Measurements from ENCODE around the gene TMTC3.

- TF ChIP-seq, protein P1, sequence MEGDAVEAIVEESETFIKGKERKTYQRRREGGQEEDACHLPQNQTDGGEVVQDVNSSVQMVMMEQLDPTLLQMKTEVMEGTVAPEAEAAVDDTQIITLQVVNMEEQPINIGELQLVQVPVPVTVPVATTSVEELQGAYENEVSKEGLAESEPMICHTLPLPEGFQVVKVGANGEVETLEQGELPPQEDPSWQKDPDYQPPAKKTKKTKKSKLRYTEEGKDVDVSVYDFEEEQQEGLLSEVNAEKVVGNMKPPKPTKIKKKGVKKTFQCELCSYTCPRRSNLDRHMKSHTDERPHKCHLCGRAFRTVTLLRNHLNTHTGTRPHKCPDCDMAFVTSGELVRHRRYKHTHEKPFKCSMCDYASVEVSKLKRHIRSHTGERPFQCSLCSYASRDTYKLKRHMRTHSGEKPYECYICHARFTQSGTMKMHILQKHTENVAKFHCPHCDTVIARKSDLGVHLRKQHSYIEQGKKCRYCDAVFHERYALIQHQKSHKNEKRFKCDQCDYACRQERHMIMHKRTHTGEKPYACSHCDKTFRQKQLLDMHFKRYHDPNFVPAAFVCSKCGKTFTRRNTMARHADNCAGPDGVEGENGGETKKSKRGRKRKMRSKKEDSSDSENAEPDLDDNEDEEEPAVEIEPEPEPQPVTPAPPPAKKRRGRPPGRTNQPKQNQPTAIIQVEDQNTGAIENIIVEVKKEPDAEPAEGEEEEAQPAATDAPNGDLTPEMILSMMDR (IDR thresholded peaks at IDR 0.05; ENCODE audit: insufficient read depth, low read length, poor library complexity, severe bottlenecking) = no peak
- no peak for TF ChIP-seq EZH2phosphoT487 (conservative IDR thresholded peaks at IDR 0.05; ENCODE audit: low read length)
Observed at GRCh38 chr12:88175544-88175943, 33.4 kb downstream of the TMTC3 start.

All from SU-DHL-6 (cell line).